NT2/D1 (cell line): ENCODE measurements around the gene ANKS3.

Source experiments
- YY1 ChIP-seq: IDR thresholded peaks from 2 replicates; pipeline ENCODE4 v1.6.1; 2011; ENCODE audit not compliant: insufficient read length, insufficient read depth
- ZNF274 ChIP-seq: IDR thresholded peaks from 2 replicates; pipeline ENCODE4 v1.6.1; 2011; ENCODE audit warnings: mild to moderate bottlenecking, low read depth, low read length

- TF ChIP-seq YY1 (no peak), ZNF274 (no peak)
These were observed 21.6 kb upstream of the ANKS3 start for GRCh38 chr16:4755687-4756086.
